Breast epithelium (tissue), 4 donors: Measurements from ENCODE around the gene TTLL3. TPM values are rescaled to one million over a fixed set of nuclear protein-coding genes. Genes with fewer than 3 reads are reported as not detected.

ENCODE experiments used
- DNase-seq, 2 donors: peaks; one replicate each; pipeline ENCODE4 v3.0.0-alpha.2; 2019; ENCODE audit warnings: low spot score in 2 of 2
- H3K27ac ChIP-seq, 2 donors: fragments of 200-600 bp; sonication (generic) in 1 of 2; one replicate each; pipeline ENCODE4 v1.5.1; 2016 to 2019; ENCODE audit warnings: mild to moderate bottlenecking in 1 of 2
- H3K27me3 ChIP-seq, 2 donors: fragments of 200-600 bp; sonication (generic) in 1 of 2; one replicate each; pipeline versions ENCODE4 v1.5.1 to v1.6.0; 2017 to 2019; ENCODE audit warnings: control low read depth in 1 of 2, mild to moderate bottlenecking in 1 of 2
- H3K36me3 ChIP-seq: fragments of 200-600 bp; one replicate; pipeline ENCODE4 v1.5.1; 2019
- H3K4me1 ChIP-seq, 2 donors: fragments of 200-600 bp; sonication (generic); one replicate each; pipeline ENCODE4 v1.5.1; 2016 to 2019; ENCODE audit warnings: control low read depth in 1 of 2
- H3K4me3 ChIP-seq, 3 donors: fragments of 200-600 bp; sonication (generic); 1 replicate in 2 of 3; 2 replicates in 1 of 3; pipeline ENCODE4 v1.5.1; 2016 to 2019; ENCODE audit warnings: mild to moderate bottlenecking in 3 of 3, moderate library complexity in 2 of 3
- H3K9me3 ChIP-seq, 2 donors: fragments of 200-600 bp; sonication (generic) in 1 of 2; one replicate each; pipeline ENCODE4 v1.5.1; 2016 to 2019; ENCODE audit warnings: control low read depth in 1 of 2
- CTCF ChIP-seq, 3 donors: fragments of 450-650 bp; IDR thresholded peaks; one replicate each; pipeline ENCODE4 v1.5.1; 2016 to 2017; ENCODE audit warnings: antibody characterized with exemption in 3 of 3, mild to moderate bottlenecking in 3 of 3, moderate library complexity in 3 of 3
- POLR2A ChIP-seq: fragments of 450-650 bp; IDR thresholded peaks from one replicate; pipeline ENCODE4 v1.6.1; 2016; ENCODE audit warnings: antibody characterized with exemption, mild to moderate bottlenecking, moderate library complexity
- POLR2AphosphoS5 ChIP-seq, 3 donors: sonication (generic); formaldehyde crosslinking; IDR thresholded peaks; one replicate each; pipeline ENCODE4 v1.6.1; 2017; ENCODE audit warnings: antibody characterized with exemption in 3 of 3
- intact Hi-C: fragments of 100-400 bp; cut with DNase I; formaldehyde crosslinking; loops from one replicate; pipeline ENCODE4 v1.15.1; 2023; ENCODE audit warnings: low total_unique reads
- total RNA-seq, 3 donors: library from RNA; depleted of rRNA; stranded (reverse); fragments of >200 nt; gene quantifications; one replicate each; pipeline ENCODE4 v1.1.0, GENCODE V29; 2016

TTLL3 gene
- total RNA-seq, 3 donors from 2014 or later, result 63.1 to 76.7 (median 72.3) TPM

GRCh38 chr3:9797196-9797945 is 12.7 kb upstream of the TTLL3 start:
- peaks cover 0 to 6% of the 10 kb centered on the region in 2 donors for H3K4me1 ChIP-seq
- no peak for DNase-seq
- no peaks in the 10 kb centered on the region for H3K9me3 ChIP-seq
- TF ChIP-seq POLR2A (no peak), POLR2AphosphoS5 (IDR thresholded peaks at IDR 0.05) (no peak), CTCF (IDR thresholded peaks at IDR 0.05) (no peak)
- no peaks in the 10 kb centered on the region for H3K27me3 ChIP-seq
- H3K4me3 ChIP-seq, result no peak overlapping the region
- intact Hi-C loops, result loop anchor here (10.0 kb wide), 1 partner anchor 403 kb away; the partner anchor contains the start of gene SETD5
- no peak overlapping the region for H3K27ac ChIP-seq
- H3K36me3 ChIP-seq, result peaks cover 11% of the 10 kb centered on the region

GRCh38 chr3:9800529-9800928 is 9.5 kb upstream of the TTLL3 start:
- intact Hi-C loops, result no loop called here
- no peak overlapping the region for H3K27ac ChIP-seq
- H3K36me3 ChIP-seq, result peaks cover 18% of the 10 kb centered on the region
- TF ChIP-seq POLR2AphosphoS5 (IDR thresholded peaks at IDR 0.05) (no peak), POLR2A (no peak), CTCF (IDR thresholded peaks at IDR 0.05) (no peak)
- no peaks in the 10 kb centered on the region for H3K27me3 ChIP-seq
- H3K4me1 ChIP-seq, result no peaks in the 10 kb centered on the region
- no peaks in the 10 kb centered on the region for H3K9me3 ChIP-seq
- no peak for DNase-seq
- H3K4me3 ChIP-seq, result no peak overlapping the region

GRCh38 chr3:9803494-9803893 is 6.6 kb upstream of the TTLL3 start:
- H3K27ac ChIP-seq, result no peak overlapping the region
- intact Hi-C loops, result no loop called here

GRCh38 chr3:9804996-9805395 is 5.1 kb upstream of the TTLL3 start:
- Histone ChIP-seq H3K36me3 (peaks cover 13% of the 10 kb centered on the region), H3K4me1 (no peaks in the 10 kb centered on the region)

More at GRCh38 chr3:9803494-9803893, 6.6 kb upstream of the TTLL3 start:
- TF ChIP-seq POLR2AphosphoS5 (IDR thresholded peaks at IDR 0.05), result no peak
- TF ChIP-seq CTCF (IDR thresholded peaks at IDR 0.05), result no peak
- no peak for TF ChIP-seq POLR2A
- no peak for DNase-seq
- Histone ChIP-seq H3K9me3 (no peaks in the 10 kb centered on the region), H3K27me3 (no peaks in the 10 kb centered on the region), H3K36me3 (peaks cover 14% of the 10 kb centered on the region), H3K4me3 (no peak overlapping the region), H3K4me1 (no peaks in the 10 kb centered on the region)

GRCh38 chr3:9806137-9806536 is 3.9 kb upstream of the TTLL3 start:
- no peak for DNase-seq
- no peak overlapping the region for H3K27ac ChIP-seq
- intact Hi-C loops, result no loop called here
- no peaks in the 10 kb centered on the region for H3K9me3 ChIP-seq
- H3K27me3 ChIP-seq, result no peaks in the 10 kb centered on the region
- no peaks in the 10 kb centered on the region for H3K4me1 ChIP-seq
- H3K36me3 ChIP-seq, result peaks cover 12% of the 10 kb centered on the region
- no peak overlapping the region for H3K4me3 ChIP-seq
- no peak for TF ChIP-seq POLR2AphosphoS5 (IDR thresholded peaks at IDR 0.05)
- no peak for TF ChIP-seq POLR2A
- no peak for TF ChIP-seq CTCF (IDR thresholded peaks at IDR 0.05)

More at GRCh38 chr3:9804996-9805395, 5.1 kb upstream of the TTLL3 start:
- Histone ChIP-seq H3K4me3 (no peak overlapping the region), H3K27me3 (no peaks in the 10 kb centered on the region), H3K27ac (no peak overlapping the region), H3K9me3 (no peaks in the 10 kb centered on the region)
- no peak for TF ChIP-seq POLR2A
- TF ChIP-seq POLR2AphosphoS5 (IDR thresholded peaks at IDR 0.05), result no peak
- DNase-seq, result no peak
- intact Hi-C loops, result no loop called here
